Measurements from ENCODE around the gene SPOPL. TPM values are rescaled to one million over a fixed set of nuclear protein-coding genes. Genes with fewer than 3 reads are reported as not detected.
A peak's percentile ranks its signal among the peaks of the same experiment; 100 is the strongest.

The SPOPL gene
- total and polyA plus RNA-seq, 12 donors = 2.2 to 19.9 (median 13.9) TPM

- H3K27me3 ChIP-seq = no peaks in the 10 kb centered on the region
- intact Hi-C loops (cut with DNase I) = loop anchor here in 3 of 10 donors (5.0 to 10.0 kb wide), 2 partner anchors 51 to 204 kb away; no protein-coding TSS in a partner anchor
- TF ChIP-seq CTCF (IDR thresholded peaks at IDR 0.05) = no peak
- no peaks in the 10 kb centered on the region for H3K9me3 ChIP-seq
- peak overlapping the region in 7 of 10 donors; percentile 79 to 98 (median 92) for H3K4me3 ChIP-seq
- H3K4me1 ChIP-seq = peaks cover 0 to 78% (median 58%) of the 10 kb centered on the region in 9 donors
- H3K36me3 ChIP-seq = no peaks in the 10 kb centered on the region
- ATAC-seq (no peak), DNase-seq (no peak)
- peak overlapping the region in 3 of 10 donors; percentile 94 to 97 (median 95) for H3K27ac ChIP-seq
- 21 to 25% methylated on average over 3 of the region's 3 CpGs for WGBS, 2 donors
Measured at GRCh38 chr2:138503652-138504051, 2.1 kb downstream of the SPOPL start.

- peaks cover 0 to 78% (median 58%) of the 10 kb centered on the region in 9 donors for H3K4me1 ChIP-seq
- intact Hi-C loops (cut with DNase I) = loop anchor here in 3 of 10 donors (5.0 to 10.0 kb wide), 2 partner anchors 51 to 203 kb away; no protein-coding TSS in a partner anchor
- H3K4me3 ChIP-seq = peak overlapping the region in 6 of 10 donors; percentile 79 to 97 (median 91)
- no peaks in the 10 kb centered on the region for H3K36me3 ChIP-seq
- no peak for DNase-seq
- no peak for ATAC-seq
- no peaks in the 10 kb centered on the region for H3K9me3 ChIP-seq
- no peak for TF ChIP-seq CTCF (IDR thresholded peaks at IDR 0.05)
- H3K27ac ChIP-seq = peak overlapping the region in 2 of 10 donors; percentile 94 to 97
- H3K27me3 ChIP-seq = no peaks in the 10 kb centered on the region
Measured at GRCh38 chr2:138504092-138504491, 2.5 kb downstream of the SPOPL start.

- Histone ChIP-seq H3K36me3 (no peaks in the 10 kb centered on the region), H3K4me3 (peak overlapping the region in 3 of 10 donors; percentile 79 to 97 (median 90)), H3K27ac (peak overlapping the region in 3 of 10 donors; percentile 11 to 97 (median 94)), H3K4me1 (peaks cover 0 to 73% (median 58%) of the 10 kb centered on the region in 9 donors), H3K9me3 (no peaks in the 10 kb centered on the region), H3K27me3 (no peaks in the 10 kb centered on the region)
- DNase-seq (no peak), ATAC-seq (no peak)
- no peak for TF ChIP-seq CTCF (IDR thresholded peaks at IDR 0.05)
- intact Hi-C loops (cut with DNase I) = loop anchor here in 3 of 10 donors (5.0 to 10.0 kb wide), 2 partner anchors 50 to 203 kb away; no protein-coding TSS in a partner anchor
- 12 to 23% methylated on average over 2 of the region's 2 CpGs for WGBS, 2 donors
Measured at GRCh38 chr2:138504546-138505235, 3.1 kb downstream of the SPOPL start.

GRCh38 chr2:138507267-138507666 is 5.7 kb downstream of the SPOPL start:
- no peak for TF ChIP-seq CTCF (IDR thresholded peaks at IDR 0.05)
- DNase-seq (no peak), ATAC-seq (no peak)
- Histone ChIP-seq H3K36me3 (no peaks in the 10 kb centered on the region), H3K27ac (no peak overlapping the region), H3K27me3 (no peaks in the 10 kb centered on the region), H3K4me3 (no peak overlapping the region), H3K4me1 (peaks cover 0 to 59% (median 50%) of the 10 kb centered on the region in 9 donors), H3K9me3 (peaks cover 0 to 8% (median 0%) of the 10 kb centered on the region in 11 donors)
- intact Hi-C loops (cut with DNase I) = loop anchor here in 2 of 10 donors (10.0 kb wide), 1 partner anchor 48 kb away; no protein-coding TSS in a partner anchor
- 77 to 80% methylated on average over 4 of the region's 4 CpGs for WGBS, 2 donors
